GM12878 (cell line): Measurements from ENCODE around the gene IL12B. TPM values are rescaled to one million over a fixed set of nuclear protein-coding genes. Genes with fewer than 3 reads are reported as not detected.

Experiments
- BHLHE40 ChIP-seq, 2 experiments: fragments of 450-650 bp in 1 of 2; IDR thresholded peaks; 2 replicates each; pipeline ENCODE4 v1.6.1; 2011 to 2017; ENCODE audit warnings: low read depth in 2 of 2, borderline replicate concordance in 1 of 2, improper control_type of control experiment in 1 of 2, low read length in 1 of 2, mild to moderate bottlenecking in 1 of 2
- CEBPB ChIP-seq, 2 experiments: fragments of 150-350 bp in 1 of 2; IDR thresholded peaks; 2 replicates each; pipeline ENCODE4 v1.6.1; 2012 to 2014; ENCODE audit warnings: low read depth in 2 of 2, low read length in 2 of 2, borderline replicate concordance in 1 of 2, inconsistent platforms in 1 of 2
- EZH2 ChIP-seq: IDR thresholded peaks from 2 replicates; pipeline ENCODE4 v1.6.1; 2012; ENCODE audit warnings: low read depth, mild to moderate bottlenecking, control low read depth, inconsistent platforms, low read length, borderline replicate concordance; ENCODE audit not compliant: control insufficient read depth
- FOS ChIP-seq: IDR thresholded peaks from 3 replicates; pipeline ENCODE4 v1.6.1; 2011; ENCODE audit warnings: borderline replicate concordance; ENCODE audit not compliant: insufficient read length; ENCODE audit errors: extremely low read depth
- HDAC2 ChIP-seq: fragments of 200-600 bp; sonication (generic); IDR thresholded peaks from 2 replicates; pipeline ENCODE4 v1.6.1; 2017
- JUND ChIP-seq: IDR thresholded peaks from 2 replicates; pipeline ENCODE4 v1.6.1; 2012; ENCODE audit warnings: low read depth, mild to moderate bottlenecking, low read length, improper control_type of control experiment, moderate library complexity
- MEF2A ChIP-seq: IDR thresholded peaks from 2 replicates; pipeline ENCODE4 v1.6.1; 2011; ENCODE audit warnings: low read depth, mild to moderate bottlenecking, low read length, moderate library complexity; ENCODE audit not compliant: insufficient read depth
- RB1 ChIP-seq: fragments of 450-650 bp; formaldehyde crosslinking; IDR thresholded peaks from 2 replicates; pipeline ENCODE4 v1.6.1; 2017; ENCODE audit warnings: mild to moderate bottlenecking, borderline replicate concordance
- RUNX3 ChIP-seq: IDR thresholded peaks from 2 replicates; pipeline ENCODE4 v1.6.1; 2012; ENCODE audit warnings: low read length, inconsistent platforms
- SMAD1 ChIP-seq: fragments of 450-650 bp; IDR thresholded peaks from 2 replicates; pipeline ENCODE4 v1.6.1; 2018; ENCODE audit warnings: mild to moderate bottlenecking, low read depth; ENCODE audit not compliant: partially characterized antibody
- polyA plus RNA-seq, 11 experiments: library from polyadenylated mRNA; depleted of rRNA in 4 of 11; unstranded in 6 of 11; stranded (reverse) in 5 of 11; fragments of >200 nt; fragmentation: Nextera tagmentation in 4 of 11; fragmentation: Illumina TruSeq in 1 of 11; extraction: Ambion mirVana in 4 of 11; extraction: Trizol in 1 of 11; gene quantifications; 1 replicate in 1 of 11; 2 replicates in 10 of 11; pipeline versions ENCODE4 v1.2.1 to v1.2.3, GENCODE V29; 2011 to 2016; ENCODE audit warnings: inconsistent platforms in 2 of 11, missing spikeins in 2 of 11, low read depth in 1 of 11
- total RNA-seq, 4 experiments: library from RNA; depleted of rRNA in 3 of 4; stranded (reverse); fragments of >200 nt in 3 of 4; fragmentation: Illumina TruSeq in 1 of 4; extraction: Trizol in 1 of 4; gene quantifications; 2 replicates each; pipeline versions ENCODE4 v1.2.1 to v1.2.3, GENCODE V29; 2013 to 2021
- TF ChIP-seq, protein P1 (sequence below): fragments of 450-650 bp; IDR thresholded peaks from 2 replicates; pipeline ENCODE4 v1.6.1; 2016; ENCODE audit warnings: mild to moderate bottlenecking

Gene IL12B
- total and polyA plus RNA-seq, 10 of the 15 experiments (the other 5 are each of a cell fraction or from before 2014, with no cell fraction given), result 0.15 to 0.72 (median 0.45) TPM

DNA sequence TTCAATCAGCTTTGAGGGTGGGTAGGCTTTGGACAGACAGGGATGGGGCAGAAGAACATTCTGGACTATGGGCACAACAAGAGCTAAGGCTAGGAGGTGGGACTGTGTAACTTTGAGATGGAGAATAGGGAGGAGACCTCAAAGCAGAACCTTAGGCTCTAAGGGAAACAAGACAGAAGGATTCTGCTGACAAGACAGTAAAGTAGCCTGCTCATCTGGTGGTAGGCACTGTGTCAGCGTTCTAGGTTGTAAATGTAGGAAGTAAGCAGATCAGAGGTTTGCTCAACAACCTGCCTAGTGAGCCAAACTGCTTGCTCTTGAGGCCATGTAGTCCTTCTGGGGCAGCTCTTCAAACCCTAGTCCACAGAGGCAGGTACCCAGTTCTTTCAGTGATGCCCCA, 15.0 kb upstream of the IL12B start (continued):
- TF ChIP-seq EZH2 (no peak), CEBPB (IDR thresholded peaks at IDR 0.05; ENCODE audit: borderline replicate concordance in 1 of 2, low read depth in 2 of 2, low read length in 2 of 2) (no peak), MEF2A (no peak), RB1 (no peak), SMAD1 (no peak), JUND (no peak), FOS (no peak), RUNX3 (no peak), BHLHE40 (IDR thresholded peaks at IDR 0.05; ENCODE audit: borderline replicate concordance in 1 of 2, low read depth in 2 of 2, low read length in 1 of 2) (no peak), HDAC2 (no peak)
- TF ChIP-seq, protein P1, sequence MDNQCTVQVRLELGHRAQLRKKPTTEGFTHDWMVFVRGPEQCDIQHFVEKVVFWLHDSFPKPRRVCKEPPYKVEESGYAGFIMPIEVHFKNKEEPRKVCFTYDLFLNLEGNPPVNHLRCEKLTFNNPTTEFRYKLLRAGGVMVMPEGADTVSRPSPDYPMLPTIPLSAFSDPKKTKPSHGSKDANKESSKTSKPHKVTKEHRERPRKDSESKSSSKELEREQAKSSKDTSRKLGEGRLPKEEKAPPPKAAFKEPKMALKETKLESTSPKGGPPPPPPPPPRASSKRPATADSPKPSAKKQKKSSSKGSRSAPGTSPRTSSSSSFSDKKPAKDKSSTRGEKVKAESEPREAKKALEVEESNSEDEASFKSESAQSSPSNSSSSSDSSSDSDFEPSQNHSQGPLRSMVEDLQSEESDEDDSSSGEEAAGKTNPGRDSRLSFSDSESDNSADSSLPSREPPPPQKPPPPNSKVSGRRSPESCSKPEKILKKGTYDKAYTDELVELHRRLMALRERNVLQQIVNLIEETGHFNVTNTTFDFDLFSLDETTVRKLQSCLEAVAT, result no peak
